Heart left ventricle (tissue), 13 donors: ENCODE results near the gene KLHL41.

ENCODE experiments used
- POLR2A ChIP-seq, 2 donors: fragments of 450-650 bp; IDR thresholded peaks; one replicate each; pipeline ENCODE4 v1.6.1; 2017; ENCODE audit warnings: antibody characterized with exemption in 2 of 2, mild to moderate bottlenecking in 2 of 2, moderate library complexity in 2 of 2
- TF ChIP-seq, protein P1 (sequence below), 12 donors: fragments of 200-600 bp; sonication (generic) in 4 of 12; IDR thresholded peaks; one replicate each; pipeline versions ENCODE4 v1.5.0 to v1.8.0; 2018 to 2022; ENCODE audit warnings: antibody characterized with exemption in 12 of 12, mild to moderate bottlenecking in 5 of 12
- donor health status: ischemic (EF 13 %, LVEDD 7.1; RV severe dilation, severe dysfunction).
- donor health status: DM: no; HTN: yes; CAD: no.
- donor health status: DM: no; HTN: no; CAD: no.
- donor health status: ischemic (EF 25% LVEDD 6.9; RV normal size, moderate dysfunction).
- donor health status: ischemic (EF 25% LVEDD 5.7; RV mildly dilated, moderate dysfunction).
- donor health status: ischemic (EF 35%, LVEDD 5.7; RV mildly dilated, moderate dysfunction).
- donor health status: nonischemic (EF 11% LVEDD 7.7; RV severe dilation, severe dysfunction).
- donor health status: DM: yes; HTN: yes; CAD: no.
- donor health status: PGD.
- donor health status: ischemic (EF 29% LVEDD 5.4; RV normal size, mild dysfunction).
- donor health status: nonischemic (EF 23%, LVEDD 6.1; RV moderate dilation, normal function).

DNA sequence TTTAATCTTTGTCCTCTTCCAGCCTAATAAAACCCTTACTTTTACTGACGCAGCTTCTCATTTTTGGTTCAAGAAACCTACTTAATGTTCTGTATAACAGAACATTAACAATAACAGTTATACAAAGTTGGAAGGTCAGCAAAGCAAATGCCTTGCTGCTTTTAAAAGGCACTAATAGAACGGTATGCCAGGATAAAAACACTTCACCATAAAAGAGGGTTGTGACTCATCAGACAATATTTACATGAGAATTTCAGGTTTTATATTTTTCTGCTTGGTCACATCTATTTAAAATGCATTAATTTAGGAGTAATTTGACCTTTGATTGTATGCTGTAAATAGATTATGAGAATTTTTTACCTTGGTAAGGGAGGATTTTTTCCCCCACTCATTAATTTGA is 3.0 kb downstream of the KLHL41 start:
- TF ChIP-seq, protein P1, sequence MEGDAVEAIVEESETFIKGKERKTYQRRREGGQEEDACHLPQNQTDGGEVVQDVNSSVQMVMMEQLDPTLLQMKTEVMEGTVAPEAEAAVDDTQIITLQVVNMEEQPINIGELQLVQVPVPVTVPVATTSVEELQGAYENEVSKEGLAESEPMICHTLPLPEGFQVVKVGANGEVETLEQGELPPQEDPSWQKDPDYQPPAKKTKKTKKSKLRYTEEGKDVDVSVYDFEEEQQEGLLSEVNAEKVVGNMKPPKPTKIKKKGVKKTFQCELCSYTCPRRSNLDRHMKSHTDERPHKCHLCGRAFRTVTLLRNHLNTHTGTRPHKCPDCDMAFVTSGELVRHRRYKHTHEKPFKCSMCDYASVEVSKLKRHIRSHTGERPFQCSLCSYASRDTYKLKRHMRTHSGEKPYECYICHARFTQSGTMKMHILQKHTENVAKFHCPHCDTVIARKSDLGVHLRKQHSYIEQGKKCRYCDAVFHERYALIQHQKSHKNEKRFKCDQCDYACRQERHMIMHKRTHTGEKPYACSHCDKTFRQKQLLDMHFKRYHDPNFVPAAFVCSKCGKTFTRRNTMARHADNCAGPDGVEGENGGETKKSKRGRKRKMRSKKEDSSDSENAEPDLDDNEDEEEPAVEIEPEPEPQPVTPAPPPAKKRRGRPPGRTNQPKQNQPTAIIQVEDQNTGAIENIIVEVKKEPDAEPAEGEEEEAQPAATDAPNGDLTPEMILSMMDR (IDR thresholded peaks at IDR 0.05): no peak
- no peak for TF ChIP-seq POLR2A (IDR thresholded peaks at IDR 0.05)
